EH (cell line): ENCODE results near the gene SYTL1.
"Not testable (repeated sequence)": the region's sequence is repeated elsewhere in the genome, so short reads cannot be mapped to it uniquely, and the experiment has no call there.

ENCODE experiments used
- DNase-seq: peaks from one replicate; pipeline ENCODE4 v3.0.0-alpha.2; 2015; ENCODE audit warnings: low read depth

SYTL1 gene

DNA sequence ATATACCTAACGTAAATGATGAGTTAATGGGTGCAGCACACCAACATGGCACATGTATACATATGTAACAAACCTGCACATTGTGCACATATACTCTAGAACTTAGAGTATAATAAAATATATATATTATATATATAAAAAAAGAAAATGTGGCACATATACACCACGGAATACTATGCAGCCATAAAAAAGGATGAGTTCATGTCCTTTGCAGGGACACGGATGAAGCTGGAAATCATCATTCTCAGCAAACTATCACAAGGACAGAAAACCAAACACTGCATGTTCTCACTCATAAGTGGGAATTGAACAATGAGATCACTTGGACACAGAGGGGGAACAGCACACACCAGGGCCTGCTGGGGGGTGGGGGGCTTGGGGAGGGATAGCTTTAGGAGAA lies 43.0 kb downstream of the SYTL1 start:
- DNase-seq, result not testable (repeated sequence)

DNA sequence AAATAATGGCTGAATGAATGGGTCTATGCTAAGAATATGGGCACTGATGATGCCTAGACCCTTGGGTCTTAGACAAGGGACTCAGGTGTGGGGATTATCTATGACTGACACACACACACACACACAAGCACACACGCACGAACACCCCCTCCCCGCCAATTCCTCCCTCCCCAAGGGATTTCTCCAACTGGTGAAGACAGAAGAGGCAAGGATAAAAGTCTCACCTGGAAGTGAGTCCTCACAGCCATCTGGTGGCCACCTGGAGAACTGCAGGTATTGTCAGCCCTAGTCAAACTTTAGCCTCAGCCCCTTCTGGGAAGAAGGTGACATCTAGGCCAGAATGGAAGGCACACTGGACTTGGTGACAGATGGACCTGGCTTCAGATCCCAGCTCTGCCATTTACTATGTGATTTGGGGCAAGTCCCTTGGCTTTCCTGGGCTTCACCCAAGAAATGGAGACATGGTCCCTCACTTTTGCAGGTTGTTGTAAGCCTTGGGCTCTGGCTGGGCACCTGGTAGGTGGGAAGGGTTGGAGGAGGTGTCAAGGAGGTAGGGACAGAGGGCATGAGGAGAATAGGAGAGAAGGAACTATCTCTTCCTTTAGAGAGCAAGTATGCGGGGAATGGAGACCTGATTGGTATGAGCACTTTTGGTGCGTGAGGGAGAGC lies 46.6 kb downstream of the SYTL1 start:
- DNase-seq, result peak; percentile 55

DNA sequence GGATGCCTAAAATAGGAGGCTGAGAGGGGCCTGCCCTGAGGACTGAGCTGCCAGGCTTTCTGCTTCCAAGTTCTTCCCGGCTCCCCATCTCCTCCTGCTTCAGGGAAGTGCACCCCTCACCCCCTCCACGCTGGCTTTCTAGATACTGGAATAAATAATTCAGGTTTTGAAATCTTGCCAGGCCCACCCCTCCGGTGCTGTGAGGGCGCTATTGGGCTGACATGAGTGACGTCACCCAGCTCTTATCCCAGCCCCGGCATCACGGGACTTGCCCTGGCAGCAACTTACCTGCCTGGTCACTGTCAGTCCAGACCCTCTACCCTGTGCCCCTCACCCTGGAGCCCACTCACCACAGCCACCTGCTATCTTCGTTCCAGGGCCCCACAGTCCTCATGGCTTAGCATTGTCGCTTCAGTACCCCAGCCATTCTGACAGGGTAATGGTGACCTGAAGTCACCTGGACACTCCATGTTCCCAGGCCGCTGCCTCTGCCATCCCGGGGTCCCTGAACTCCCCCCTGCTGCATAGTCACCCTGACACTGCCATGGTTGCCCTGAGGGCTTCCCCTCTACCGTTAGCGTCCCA lies 49.8 kb downstream of the SYTL1 start:
- peak; percentile 57 for DNase-seq

DNA sequence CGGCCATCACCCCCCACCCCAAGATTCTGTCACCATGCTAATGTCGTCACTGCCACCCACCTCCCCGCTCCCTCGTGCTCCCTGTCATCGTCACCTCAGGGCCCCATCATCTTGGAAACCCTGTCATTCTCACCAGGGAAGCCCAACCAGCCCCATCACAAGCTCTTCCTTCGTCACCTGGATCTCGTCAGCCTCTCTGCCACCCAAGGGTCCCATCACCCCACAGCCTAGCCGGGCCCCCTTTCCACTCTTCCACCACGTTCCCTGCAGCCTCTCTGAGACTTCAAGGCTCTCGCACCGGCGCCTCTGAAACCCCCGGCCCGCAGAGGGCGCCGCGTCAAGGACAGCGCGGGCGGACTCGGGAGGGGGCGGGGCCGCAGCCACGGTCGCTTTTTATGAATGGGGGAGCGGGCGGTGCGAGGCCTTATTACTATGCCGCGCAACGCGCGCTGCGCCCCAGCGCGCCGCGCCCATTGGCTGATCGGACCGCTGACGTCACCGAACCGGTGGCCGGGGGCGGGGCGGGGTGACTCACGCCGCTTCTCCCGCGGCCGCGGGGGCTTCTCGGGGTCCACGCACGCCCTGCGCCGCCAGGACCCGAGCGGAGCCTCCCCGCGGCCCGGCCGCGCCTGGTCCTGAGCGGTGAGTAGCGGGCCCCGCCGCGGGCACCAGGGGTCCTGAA lies 50.4 kb downstream of the SYTL1 start, which contains the start of gene GPR3:
TSS of gene GPR3 (plus strand) at position 527 of the 682 bp plus-strand sequence. CDS start 1,177 bp downstream, outside the sequence.
- peak; percentile 92 for DNase-seq

DNA sequence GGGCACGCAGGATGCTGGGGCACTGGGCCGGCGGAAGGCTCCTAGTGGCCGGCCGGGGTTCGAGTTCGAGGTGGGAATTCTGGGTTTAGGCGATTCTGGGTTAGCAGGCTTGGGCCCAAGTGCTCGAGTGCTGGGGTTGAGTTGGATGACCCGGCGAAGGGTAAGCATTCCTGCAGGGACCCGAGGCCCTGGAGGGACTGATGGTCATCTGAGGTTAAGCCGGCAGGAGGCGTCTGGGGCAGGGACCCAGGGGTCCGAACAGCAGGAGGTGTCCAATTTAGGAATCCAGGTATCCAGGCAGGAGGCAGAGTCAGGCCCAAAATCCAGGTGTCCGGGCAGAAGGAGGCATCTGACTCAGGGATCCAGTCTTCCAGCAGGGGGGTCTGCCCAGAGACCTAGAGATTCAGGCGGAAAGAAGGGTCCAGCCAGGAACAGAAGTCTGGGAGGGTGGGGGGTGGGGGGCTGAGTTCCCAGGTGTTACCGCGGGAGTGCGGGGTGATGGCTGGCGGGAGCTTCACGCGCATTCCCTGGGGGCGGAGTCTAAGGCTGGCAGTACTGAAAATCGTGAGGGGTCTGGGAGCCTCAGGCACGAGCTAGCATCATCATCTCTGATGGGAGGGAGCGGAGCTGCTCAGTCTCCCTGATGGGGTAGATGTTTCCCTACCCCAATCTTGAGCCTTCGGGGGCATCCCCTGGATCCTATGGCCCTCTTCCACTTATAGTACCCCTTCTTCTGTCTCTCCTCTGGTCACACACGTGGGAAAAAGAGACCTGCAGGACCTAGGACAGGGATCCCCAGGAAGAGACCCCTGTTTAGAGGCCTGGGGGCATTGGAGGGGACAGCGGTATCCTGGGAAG lies 51.2 kb downstream of the SYTL1 start:
- no peak for DNase-seq

DNA sequence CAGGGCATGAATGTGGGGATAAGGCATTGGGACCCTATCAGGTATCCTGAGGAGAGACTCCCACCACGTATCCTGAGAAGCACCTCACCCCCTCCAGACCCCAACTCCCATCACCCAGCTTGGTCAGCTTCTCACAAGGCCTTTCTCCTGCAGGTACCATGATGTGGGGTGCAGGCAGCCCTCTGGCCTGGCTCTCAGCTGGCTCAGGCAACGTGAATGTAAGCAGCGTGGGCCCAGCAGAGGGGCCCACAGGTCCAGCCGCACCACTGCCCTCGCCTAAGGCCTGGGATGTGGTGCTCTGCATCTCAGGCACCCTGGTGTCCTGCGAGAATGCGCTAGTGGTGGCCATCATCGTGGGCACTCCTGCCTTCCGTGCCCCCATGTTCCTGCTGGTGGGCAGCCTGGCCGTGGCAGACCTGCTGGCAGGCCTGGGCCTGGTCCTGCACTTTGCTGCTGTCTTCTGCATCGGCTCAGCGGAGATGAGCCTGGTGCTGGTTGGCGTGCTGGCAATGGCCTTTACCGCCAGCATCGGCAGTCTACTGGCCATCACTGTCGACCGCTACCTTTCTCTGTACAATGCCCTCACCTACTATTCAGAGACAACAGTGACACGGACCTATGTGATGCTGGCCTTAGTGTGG lies 51.9 kb downstream of the SYTL1 start:
- no peak for DNase-seq

DNA sequence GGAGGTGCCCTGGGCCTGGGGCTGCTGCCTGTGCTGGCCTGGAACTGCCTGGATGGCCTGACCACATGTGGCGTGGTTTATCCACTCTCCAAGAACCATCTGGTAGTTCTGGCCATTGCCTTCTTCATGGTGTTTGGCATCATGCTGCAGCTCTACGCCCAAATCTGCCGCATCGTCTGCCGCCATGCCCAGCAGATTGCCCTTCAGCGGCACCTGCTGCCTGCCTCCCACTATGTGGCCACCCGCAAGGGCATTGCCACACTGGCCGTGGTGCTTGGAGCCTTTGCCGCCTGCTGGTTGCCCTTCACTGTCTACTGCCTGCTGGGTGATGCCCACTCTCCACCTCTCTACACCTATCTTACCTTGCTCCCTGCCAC lies 52.4 kb downstream of the SYTL1 start:
- no peak for DNase-seq

DNA sequence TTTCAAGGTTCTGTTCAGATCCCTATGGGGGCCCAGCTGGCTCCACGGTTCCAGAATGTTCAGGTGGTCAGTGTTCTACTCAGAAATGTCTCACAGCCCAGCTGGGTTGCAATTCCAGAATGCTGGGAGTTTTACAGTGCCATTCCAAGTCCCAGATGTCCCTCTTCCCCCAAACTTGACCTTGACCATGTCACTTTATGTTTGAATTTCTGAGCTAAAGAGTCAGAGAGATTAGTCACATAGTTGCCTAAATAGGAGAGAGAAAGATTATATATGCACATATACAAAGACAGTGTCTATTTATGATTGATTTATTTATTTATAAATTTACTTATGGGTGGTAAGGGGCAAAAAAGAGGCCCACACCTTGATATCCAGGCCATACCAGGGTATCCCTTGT lies 53.1 kb downstream of the SYTL1 start:
- peak; percentile 63 for DNase-seq

DNA sequence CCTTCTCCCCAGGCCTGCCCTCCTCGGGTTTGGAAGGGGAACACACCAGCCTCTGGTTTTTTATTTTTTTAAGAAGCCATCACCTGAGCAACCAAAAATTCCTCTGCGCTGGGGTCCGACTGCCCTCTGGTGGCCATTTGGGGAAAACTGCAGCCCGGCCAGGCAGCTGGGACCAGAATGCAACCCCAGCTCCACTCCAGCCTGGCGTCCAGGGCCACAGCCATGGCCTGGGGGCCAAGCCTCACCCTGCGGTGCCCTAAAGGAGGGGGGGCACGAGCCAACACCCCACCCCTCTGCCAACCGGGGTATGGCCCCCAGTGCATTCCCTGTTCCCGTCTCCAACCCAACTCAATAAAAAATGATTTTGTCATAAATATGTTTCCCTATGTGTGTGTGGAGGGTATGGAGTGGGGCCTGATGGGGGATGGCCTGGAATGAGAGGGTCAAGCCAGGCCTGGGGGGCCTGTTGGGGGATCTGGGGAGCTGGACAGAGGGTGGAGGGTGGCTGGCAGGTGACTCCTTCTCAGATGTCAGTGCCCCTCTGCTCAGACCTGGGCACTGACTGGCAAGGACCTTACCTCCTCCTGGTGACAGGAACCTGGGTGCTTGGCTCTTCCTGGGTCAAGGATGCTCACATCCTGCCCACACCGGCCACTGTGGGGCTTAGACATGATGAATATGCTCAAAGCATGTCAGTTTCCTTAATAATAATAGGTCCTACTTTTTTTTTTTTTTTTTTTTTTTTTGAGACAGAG lies 53.8 kb downstream of the SYTL1 start:
- DNase-seq, result peak; percentile 70

DNA sequence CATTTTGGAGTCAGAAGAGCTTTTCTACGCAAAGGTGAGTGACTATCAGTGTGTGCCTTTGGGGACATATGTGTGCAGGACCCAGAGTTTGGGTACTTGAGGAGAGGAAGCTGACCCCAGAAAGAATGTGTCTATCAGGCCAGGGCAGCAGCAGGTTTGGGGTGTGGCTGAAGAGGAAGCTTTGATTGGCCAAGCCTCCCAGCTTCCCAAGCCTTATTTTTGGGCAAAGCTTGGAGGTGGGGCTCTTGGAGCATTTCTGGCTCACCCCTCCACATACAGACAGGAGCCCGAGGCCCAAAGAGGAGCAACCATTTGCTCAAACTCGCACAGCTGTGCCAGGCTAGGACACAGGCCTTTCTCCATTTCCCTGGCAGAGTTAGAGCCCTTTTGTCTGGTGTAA lies 55.3 kb downstream of the SYTL1 start:
- no peak for DNase-seq

DNA sequence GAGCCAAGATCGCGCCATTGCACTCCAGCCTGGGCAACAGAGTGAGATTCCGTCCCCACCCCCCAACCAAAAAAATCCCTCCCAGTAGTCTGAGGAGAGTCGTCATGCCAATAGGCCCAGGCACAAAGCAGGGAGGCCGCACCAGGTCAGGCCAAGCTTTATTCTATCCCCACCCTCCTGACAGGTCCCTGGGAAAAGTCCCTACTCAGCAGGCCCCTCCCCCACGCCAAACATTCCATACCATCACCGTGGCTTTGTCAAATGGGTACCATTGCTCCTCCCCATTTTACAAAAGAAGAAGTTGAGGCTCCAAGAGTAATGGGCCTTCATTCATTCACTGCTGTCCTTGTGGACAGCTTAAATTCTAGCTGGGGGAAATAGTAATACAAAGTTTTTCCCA lies 55.9 kb downstream of the SYTL1 start:
- no peak for DNase-seq

DNA sequence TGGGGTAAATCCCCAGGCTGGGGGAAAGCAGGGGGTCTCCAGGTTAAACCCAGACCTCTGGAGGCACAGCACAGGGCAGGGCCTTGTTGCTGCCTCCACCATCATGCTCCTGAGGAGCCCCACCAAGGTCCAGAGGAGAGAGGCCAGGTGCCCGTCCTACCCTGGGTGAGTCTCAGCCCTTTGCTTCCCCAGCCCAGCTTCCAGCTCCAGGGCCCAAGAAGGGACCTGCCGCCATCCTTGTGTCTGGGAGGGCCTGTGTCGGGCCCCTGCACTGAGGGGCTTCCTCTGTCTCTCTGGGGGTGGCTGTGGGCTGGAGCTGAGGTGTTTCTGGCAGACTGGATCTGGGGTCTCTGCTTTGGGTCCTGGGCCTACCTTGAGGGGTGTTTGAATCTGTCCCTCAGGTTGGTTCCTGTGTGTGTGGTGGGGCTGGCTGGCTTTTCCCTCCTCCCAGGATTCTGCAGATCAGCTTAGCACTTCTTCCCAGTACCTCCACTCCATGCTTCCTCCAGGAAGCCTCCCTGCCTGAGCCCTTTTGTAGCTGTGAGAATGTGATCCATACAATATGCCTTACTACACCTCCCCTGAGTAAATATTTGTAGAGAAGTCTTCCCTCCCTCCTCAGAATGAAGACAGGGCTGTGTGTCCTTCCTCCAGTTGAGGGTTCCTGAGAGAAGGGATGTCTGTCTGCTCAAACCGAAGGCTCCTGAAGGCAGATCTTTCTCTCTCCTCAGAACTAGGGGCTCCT lies 56.8 kb downstream of the SYTL1 start:
- no peak for DNase-seq

DNA sequence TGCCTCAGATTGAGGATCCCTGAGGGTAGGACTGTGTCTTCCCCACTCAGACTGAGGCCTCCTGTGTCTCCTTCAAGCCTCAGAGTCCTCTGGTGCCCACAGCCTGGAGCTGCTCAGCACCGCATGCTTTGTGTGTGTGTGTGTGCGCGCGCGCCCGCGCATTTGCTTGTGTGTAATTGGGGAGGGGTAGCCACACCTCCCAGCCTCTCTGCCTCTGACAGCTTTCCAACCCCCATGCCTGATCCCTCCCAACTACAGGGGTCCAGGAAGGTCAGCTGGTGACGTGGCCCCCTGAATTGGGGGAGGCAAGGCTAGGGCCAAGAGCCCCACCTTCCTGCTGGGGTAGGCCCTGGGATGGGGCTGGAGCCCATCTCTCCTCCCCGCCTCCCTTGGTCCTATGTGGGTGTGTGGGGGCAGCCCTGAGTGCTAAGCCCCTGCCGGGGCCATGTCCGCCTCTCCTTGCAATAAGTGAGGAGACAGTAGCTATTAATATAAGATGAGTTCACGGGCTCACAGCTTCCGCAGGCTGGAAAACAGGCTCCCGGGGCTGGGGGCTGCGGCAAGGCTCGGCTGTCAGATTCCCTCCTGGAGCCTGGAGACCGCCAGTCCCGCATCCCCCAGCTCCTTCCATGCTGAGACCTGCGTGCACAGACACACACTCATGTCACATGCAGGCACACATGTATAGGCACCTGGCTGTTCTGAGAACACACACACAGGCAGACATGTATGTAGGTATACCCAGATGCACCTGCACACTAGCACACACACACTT lies 57.6 kb downstream of the SYTL1 start:
- no peak for DNase-seq

DNA sequence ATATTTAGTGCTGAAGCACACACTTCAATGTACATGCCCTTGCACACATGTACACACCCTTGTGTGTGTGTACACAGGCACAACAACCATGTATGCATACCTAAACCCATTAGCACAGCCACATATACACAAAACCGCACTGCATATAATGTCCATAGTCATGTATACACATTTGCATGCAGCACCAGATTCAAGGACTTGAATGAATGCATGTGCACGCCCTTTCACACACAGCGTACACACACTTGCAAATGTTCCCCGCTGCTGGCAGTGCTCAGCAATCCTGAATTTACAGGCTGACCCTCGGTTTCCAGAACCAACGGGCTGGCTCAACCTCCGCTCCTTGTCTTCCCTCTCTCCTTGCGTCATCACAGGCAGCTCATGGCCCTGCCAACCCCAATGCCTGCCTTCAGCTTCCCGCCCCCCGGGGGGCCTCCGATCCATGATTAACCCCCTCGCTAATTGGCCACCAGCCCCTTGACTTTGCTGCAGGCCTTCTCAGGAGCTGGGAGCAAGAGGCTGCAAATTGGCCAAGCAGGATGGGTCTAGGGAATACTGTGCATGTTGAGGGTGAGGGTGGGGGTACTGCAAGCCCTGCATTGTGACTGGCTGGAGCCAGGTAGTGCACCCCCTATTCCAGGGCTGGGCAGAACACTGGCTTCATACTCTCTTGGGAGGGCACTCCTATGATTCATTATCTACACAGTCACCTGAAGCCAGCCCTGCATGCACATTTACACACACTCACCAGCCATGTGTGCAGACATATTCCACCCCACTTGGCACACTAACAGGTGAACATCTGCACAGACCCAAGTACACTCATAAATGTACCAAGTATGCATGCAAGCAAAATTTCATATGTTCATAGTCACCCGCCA lies 58.5 kb downstream of the SYTL1 start:
- DNase-seq, result no peak

DNA sequence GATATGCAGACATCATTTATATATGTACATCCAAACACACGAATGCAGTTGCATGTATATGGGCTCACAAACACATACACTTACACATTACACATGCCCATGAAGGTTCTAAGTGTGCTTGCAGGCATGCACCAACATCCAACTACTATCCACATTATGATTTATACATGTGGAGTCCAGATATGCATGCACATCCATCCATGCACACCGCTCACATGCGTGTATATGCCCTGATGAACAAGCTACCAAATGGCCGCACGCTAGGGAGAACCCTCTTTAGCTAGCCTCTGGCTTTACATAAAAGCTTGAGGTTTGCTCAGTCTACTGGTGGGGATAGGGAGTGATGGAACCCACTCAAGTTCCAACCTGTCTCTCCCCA lies 59.1 kb downstream of the SYTL1 start:
- DNase-seq, result no peak

DNA sequence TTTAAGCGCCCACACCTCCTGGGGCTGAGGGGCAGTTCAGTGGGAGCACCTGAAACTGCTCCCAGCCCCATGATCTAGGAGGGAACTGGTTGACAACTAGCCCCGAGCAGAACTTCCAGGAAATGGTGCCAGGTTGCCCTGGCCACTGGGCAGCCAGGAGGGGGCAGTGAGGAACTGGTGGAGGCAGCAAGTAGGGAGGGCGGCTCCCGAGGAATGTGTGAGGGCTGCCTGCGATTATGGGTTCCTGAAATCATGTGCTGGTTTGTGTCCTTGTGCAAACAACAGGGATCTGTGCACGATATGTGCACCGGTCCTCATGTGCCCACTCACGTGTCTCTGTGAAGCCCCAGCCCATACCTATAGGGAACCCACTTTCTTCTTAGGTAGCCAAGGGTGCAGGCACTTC lies 60.5 kb downstream of the SYTL1 start:
- DNase-seq, result peak; percentile 68

DNA sequence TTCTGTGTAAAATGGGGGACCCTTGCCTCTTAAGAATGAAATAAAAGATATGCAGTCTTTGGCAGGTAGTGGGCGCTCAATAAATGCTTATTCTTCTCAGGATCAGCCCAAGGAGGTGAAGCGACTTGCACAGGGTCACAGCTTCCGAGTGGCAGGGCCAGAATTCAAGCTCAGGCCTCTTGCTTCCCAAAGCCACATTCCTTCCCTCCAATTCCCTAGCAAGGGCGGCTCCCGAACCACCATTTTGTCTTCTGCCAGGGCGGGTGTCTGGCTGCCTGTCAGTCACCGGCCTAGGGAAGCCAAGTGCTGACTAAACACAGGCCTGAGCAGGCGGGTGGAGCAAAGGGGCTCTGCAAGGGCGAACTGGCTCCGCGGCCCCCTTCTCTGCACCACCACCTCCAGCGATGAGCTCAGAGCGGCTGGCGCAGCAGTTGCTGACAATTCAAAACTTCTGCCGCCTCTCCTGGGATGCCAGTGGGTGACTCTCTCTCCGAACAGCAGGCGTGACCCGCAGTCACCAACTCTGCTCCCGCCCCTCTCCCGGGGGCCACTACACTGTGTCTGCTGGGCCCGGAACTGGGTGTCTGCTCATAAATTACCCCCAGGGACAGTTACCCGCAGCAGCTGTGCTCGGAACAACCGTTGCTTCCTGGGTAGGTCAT lies 61.4 kb downstream of the SYTL1 start:
- DNase-seq, result peak; percentile 63
